K562 (cell line): ENCODE data around the gene LPA. TPM values are rescaled to one million over a fixed set of nuclear protein-coding genes. Genes with fewer than 3 reads are reported as not detected.

Source experiments
- ATF7 ChIP-seq: fragments of 450-650 bp; IDR thresholded peaks from 2 replicates; pipeline ENCODE4 v1.7.1; 2014; ENCODE audit warnings: mild to moderate bottlenecking, moderate library complexity
- DPF2 ChIP-seq: fragments of 450-650 bp; IDR thresholded peaks from 2 replicates; pipeline ENCODE4 v1.6.1; 2016
- EP400 ChIP-seq: fragments of 450-650 bp; IDR thresholded peaks from 2 replicates; pipeline ENCODE4 v1.6.1; 2017; ENCODE audit warnings: antibody characterized with exemption, mild to moderate bottlenecking, moderate library complexity
- FUS ChIP-seq: fragments of 200-400 bp; formaldehyde crosslinking; optimal IDR thresholded peaks from 2 replicates; pipeline ENCODE3; 2017; ENCODE audit warnings: low read depth, low read length
- GTF2A2 ChIP-seq: IDR thresholded peaks from 2 replicates; pipeline ENCODE4 v1.6.1; 2016; ENCODE audit warnings: mild to moderate bottlenecking, missing genetic modification characterization, missing compliant biosample characterization
- HNRNPK ChIP-seq: fragments of 200-400 bp; formaldehyde crosslinking; IDR thresholded peaks from one replicate; pipeline ENCODE4 v1.6.1; 2018; ENCODE audit warnings: mild to moderate bottlenecking, low read depth, low read length; ENCODE audit not compliant: poor library complexity, severe bottlenecking
- LARP7 ChIP-seq: fragments of 450-650 bp; IDR thresholded peaks from 2 replicates; pipeline ENCODE4 v1.6.1; 2016
- PTRF ChIP-seq: fragments of 450-650 bp; IDR thresholded peaks from 2 replicates; pipeline ENCODE4 v1.6.1; 2016; ENCODE audit warnings: mild to moderate bottlenecking, missing genetic modification characterization, missing compliant biosample characterization
- SIN3B ChIP-seq: fragments of 450-650 bp; IDR thresholded peaks from 2 replicates; pipeline ENCODE4 v1.6.1; 2017; ENCODE audit warnings: low read depth, mild to moderate bottlenecking, moderate library complexity
- SMARCA4 ChIP-seq: fragments of 450-650 bp; IDR thresholded peaks from 2 replicates; pipeline ENCODE4 v1.6.1; 2016
- SMARCA5 ChIP-seq: fragments of 450-650 bp; IDR thresholded peaks from 2 replicates; pipeline ENCODE4 v1.6.1; 2016
- TEAD2 ChIP-seq: fragments of 450-650 bp; IDR thresholded peaks from 2 replicates; pipeline ENCODE4 v1.6.1; 2016; ENCODE audit warnings: missing genetic modification characterization, control low read depth, missing compliant biosample characterization
- ZNF23 ChIP-seq: fragments of 250-450 bp; sonication (Bioruptor Pico); IDR thresholded peaks from 2 replicates; pipeline ENCODE4 v1.4.0; 2020; ENCODE audit warnings: mild to moderate bottlenecking
- ZNF408 ChIP-seq: fragments of 250-450 bp; sonication (Bioruptor Pico); IDR thresholded peaks from 2 replicates; pipeline ENCODE4 v1.4.0; 2020; ENCODE audit warnings: low read depth, mild to moderate bottlenecking, moderate library complexity
- ZNF57 ChIP-seq: fragments of 450-650 bp; formaldehyde crosslinking; IDR thresholded peaks from 2 replicates; pipeline ENCODE4 v1.4.0; 2020; ENCODE audit warnings: mild to moderate bottlenecking, moderate library complexity
- ZNF76 ChIP-seq: fragments of 250-450 bp; sonication (Bioruptor Pico); IDR thresholded peaks from 2 replicates; pipeline ENCODE4 v1.4.0; 2020; ENCODE audit warnings: mild to moderate bottlenecking, moderate library complexity, borderline replicate concordance
- polyA plus RNA-seq, 8 experiments: library from polyadenylated mRNA; depleted of rRNA in 4 of 8; stranded (reverse) in 5 of 8; unstranded in 3 of 8; fragments of >200 nt; fragmentation: Nextera tagmentation in 2 of 8; fragmentation: Illumina TruSeq in 1 of 8; extraction: Ambion mirVana in 2 of 8; extraction: Trizol in 1 of 8; gene quantifications; 2 replicates each; pipeline versions ENCODE4 v1.2.1 to v1.2.3, GENCODE V29; 2011 to 2014; ENCODE audit warnings: inconsistent platforms in 1 of 8, missing spikeins in 1 of 8
- total RNA-seq, 7 experiments: library from RNA; depleted of rRNA in 6 of 7; stranded (reverse); fragments of >200 nt in 6 of 7; fragmentation: Illumina TruSeq in 2 of 7; extraction: Trizol in 2 of 7; gene quantifications; 2 replicates each; pipeline versions ENCODE4 v1.2.1 to v1.2.3, GENCODE V29; 2011 to 2021; ENCODE audit warnings: low replicate concordance in 1 of 7
- TF ChIP-seq, protein P1 (sequence below), 3 experiments: fragments of 200-800 bp in 1 of 3; sonication (Bioruptor generic) in 1 of 3; sonication (generic) in 1 of 3; formaldehyde crosslinking in 1 of 3; IDR thresholded peaks; 2 replicates each; pipeline versions ENCODE4 v1.6.1 to v1.8.0; 2016 to 2022; ENCODE audit warnings: mild to moderate bottlenecking in 2 of 3, missing compliant biosample characterization in 2 of 3, missing genetic modification characterization in 2 of 3, missing genetic modification reagents in 1 of 3
- TF ChIP-seq, protein P2 (sequence below): fragments of 250-450 bp; sonication (Bioruptor Pico); IDR thresholded peaks from 2 replicates; pipeline ENCODE4 v1.8.0; 2022; ENCODE audit warnings: inconsistent platforms, mild to moderate bottlenecking, moderate library complexity, borderline replicate concordance
- TF ChIP-seq, protein P3 (sequence below): fragments of 250-450 bp; sonication (Bioruptor Pico); IDR thresholded peaks from 2 replicates; pipeline ENCODE4 v1.5.0; 2020; ENCODE audit warnings: mild to moderate bottlenecking, borderline replicate concordance
- TF ChIP-seq, protein P4 (sequence below): fragments of 200-800 bp; sonication (Bioruptor generic); IDR thresholded peaks from 2 replicates; pipeline ENCODE4 v1.6.1; 2017; ENCODE audit warnings: missing genetic modification characterization, missing compliant biosample characterization
- TF ChIP-seq, protein P5 (sequence below): fragments of 450-650 bp; IDR thresholded peaks from 2 replicates; pipeline ENCODE4 v1.6.1; 2014; ENCODE audit warnings: low read depth, mild to moderate bottlenecking, moderate library complexity, borderline replicate concordance

Gene LPA
- total and polyA plus RNA-seq, 9 of the 15 experiments (the other 6 are each of a cell fraction or from before 2014, with no cell fraction given), result 0.01 to 0.18 (median 0.07) TPM; not detected in 6

DNA sequence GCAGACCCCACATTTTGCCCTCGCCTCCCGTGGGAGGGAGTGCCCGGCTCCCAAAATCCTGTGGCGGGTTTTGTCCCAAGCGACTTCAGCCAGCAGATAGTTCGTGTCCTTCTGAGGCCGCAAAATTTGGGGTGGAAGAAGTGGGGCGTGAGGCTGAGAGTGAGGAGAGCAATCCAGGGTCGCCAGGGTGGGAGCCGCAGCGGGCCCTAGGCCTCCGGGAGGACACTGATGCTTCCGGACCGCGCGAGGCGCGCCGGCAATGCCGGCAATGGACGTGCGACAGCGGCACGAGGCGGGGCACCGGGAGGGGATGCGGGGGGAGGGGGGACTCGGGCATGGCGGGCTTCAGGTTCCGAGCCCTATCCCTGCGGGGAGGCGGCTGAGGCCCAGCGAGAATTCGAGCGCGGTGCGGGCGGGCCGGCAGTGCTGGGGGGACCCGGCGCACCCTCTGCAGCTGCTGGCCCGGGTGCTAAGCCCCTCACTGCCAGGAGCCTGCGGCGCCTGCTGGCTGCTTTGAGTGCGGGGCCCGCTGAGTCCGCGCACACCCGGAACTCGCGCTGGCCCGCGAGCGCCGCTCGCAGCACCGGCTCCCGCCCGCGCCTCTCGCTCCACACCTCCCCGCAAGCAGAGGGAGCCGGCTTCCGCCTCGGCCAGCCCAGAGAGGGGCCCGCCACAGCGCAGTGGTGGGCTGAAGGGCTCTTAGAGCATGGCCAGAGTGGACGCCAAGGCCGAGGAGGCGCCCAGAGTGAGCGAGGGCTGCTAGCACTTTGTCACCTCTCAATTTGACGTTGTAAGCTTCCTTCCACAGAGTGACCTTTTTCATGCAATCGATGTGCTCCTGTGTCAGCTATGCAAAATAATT, 143.8 kb downstream of the LPA start (continued):
- TF ChIP-seq ZNF76 (CRISPR knock-in tag) (no peak), SIN3B (no peak), FUS (no peak), ZNF408 (CRISPR knock-in tag) (no peak), EP400 (peak; percentile 77), SMARCA5 (no peak), TEAD2 (tag) (no peak), GTF2A2 (no peak), HNRNPK (no peak), ZNF23 (CRISPR knock-in tag) (no peak), LARP7 (no peak), ZNF57 (CRISPR knock-in tag) (no peak), ATF7 (peak; percentile 44; the same call in 1 of the 2 replicates), SMARCA4 (no peak), PTRF (tag) (no peak), DPF2 (no peak)
- TF ChIP-seq, protein P1, sequence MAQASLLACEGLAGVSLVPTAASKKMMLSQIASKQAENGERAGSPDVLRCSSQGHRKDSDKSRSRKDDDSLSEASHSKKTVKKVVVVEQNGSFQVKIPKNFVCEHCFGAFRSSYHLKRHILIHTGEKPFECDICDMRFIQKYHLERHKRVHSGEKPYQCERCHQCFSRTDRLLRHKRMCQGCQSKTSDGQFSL (CRISPR knock-in tag; IDR thresholded peaks at IDR 0.05), result no peak
- TF ChIP-seq, protein P1 (tag; IDR thresholded peaks at IDR 0.05), result no peak
- TF ChIP-seq, protein P2, sequence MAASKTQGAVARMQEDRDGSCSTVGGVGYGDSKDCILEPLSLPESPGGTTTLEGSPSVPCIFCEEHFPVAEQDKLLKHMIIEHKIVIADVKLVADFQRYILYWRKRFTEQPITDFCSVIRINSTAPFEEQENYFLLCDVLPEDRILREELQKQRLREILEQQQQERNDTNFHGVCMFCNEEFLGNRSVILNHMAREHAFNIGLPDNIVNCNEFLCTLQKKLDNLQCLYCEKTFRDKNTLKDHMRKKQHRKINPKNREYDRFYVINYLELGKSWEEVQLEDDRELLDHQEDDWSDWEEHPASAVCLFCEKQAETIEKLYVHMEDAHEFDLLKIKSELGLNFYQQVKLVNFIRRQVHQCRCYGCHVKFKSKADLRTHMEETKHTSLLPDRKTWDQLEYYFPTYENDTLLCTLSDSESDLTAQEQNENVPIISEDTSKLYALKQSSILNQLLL, result no peak
- TF ChIP-seq, protein P3, sequence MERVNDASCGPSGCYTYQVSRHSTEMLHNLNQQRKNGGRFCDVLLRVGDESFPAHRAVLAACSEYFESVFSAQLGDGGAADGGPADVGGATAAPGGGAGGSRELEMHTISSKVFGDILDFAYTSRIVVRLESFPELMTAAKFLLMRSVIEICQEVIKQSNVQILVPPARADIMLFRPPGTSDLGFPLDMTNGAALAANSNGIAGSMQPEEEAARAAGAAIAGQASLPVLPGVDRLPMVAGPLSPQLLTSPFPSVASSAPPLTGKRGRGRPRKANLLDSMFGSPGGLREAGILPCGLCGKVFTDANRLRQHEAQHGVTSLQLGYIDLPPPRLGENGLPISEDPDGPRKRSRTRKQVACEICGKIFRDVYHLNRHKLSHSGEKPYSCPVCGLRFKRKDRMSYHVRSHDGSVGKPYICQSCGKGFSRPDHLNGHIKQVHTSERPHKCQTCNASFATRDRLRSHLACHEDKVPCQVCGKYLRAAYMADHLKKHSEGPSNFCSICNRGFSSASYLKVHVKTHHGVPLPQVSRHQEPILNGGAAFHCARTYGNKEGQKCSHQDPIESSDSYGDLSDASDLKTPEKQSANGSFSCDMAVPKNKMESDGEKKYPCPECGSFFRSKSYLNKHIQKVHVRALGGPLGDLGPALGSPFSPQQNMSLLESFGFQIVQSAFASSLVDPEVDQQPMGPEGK (CRISPR knock-in tag), result no peak
- TF ChIP-seq, protein P4, sequence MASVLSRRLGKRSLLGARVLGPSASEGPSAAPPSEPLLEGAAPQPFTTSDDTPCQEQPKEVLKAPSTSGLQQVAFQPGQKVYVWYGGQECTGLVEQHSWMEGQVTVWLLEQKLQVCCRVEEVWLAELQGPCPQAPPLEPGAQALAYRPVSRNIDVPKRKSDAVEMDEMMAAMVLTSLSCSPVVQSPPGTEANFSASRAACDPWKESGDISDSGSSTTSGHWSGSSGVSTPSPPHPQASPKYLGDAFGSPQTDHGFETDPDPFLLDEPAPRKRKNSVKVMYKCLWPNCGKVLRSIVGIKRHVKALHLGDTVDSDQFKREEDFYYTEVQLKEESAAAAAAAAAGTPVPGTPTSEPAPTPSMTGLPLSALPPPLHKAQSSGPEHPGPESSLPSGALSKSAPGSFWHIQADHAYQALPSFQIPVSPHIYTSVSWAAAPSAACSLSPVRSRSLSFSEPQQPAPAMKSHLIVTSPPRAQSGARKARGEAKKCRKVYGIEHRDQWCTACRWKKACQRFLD (CRISPR knock-in tag), result no peak; the same call in 1 of the 2 replicates
- TF ChIP-seq, protein P5, sequence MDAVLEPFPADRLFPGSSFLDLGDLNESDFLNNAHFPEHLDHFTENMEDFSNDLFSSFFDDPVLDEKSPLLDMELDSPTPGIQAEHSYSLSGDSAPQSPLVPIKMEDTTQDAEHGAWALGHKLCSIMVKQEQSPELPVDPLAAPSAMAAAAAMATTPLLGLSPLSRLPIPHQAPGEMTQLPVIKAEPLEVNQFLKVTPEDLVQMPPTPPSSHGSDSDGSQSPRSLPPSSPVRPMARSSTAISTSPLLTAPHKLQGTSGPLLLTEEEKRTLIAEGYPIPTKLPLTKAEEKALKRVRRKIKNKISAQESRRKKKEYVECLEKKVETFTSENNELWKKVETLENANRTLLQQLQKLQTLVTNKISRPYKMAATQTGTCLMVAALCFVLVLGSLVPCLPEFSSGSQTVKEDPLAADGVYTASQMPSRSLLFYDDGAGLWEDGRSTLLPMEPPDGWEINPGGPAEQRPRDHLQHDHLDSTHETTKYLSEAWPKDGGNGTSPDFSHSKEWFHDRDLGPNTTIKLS, result no peak
